SHP77 treated with DMSO at 0.1 percent for 48 hours (cell line): ENCODE data around the gene MVB12B.

Source experiments
- DNase-seq: peaks from one replicate; lab custom pipeline; 2025; lab: John Stamatoyannopoulos, UW

The MVB12B gene

DNA sequence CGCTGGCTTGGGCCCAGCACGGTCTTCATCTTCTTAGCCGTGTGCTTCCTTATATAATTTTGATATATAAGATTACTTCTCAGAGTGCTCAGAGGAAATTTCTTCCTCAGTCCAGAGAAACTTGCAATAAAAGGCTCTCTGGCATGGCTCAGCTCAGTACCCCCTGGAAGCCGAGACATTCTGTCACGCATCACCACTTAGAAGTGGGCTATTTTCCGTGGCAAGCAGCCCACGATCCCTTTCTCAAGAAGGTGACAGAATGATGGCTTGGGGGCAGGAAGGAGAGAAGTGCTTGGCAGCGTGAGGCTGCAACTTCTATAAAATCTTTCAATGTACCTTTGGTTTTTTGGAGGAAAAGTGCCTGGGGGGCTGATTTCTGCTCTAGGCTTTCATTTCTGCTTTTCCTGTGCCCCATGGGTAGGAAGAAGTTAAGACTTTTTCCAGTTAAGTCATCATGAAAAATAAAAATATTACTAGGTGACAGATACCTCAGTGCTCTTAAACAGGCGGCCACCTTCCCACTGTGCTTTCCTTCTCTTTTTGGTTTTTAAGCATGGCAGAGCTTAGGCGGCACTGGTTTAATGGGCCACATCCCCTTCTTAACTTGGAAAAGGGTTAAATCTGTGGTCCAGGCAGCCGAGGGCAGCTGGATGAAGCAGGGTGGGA, 104.6 kb downstream of the MVB12B start:
- no peak for DNase-seq

DNA sequence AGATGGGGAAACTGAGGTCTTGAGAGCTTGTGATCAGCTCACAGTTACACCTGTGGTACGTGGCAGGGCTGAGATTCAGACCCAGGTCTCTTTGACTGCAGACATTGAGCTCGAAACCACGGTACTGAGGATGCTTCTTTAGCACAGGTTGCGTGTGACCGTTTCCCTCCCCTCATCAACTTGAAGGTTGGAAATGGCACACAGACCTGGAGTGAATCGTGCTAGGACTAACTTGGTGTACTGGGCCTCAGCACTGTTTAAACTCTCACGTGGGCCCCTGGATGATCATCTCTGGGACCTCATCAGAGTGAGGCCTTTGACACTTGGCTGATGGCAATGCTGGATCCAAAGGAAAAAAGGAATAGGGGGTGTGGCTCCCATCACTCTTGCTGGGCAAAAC, 106.0 kb downstream of the MVB12B start:
- no peak for DNase-seq

DNA sequence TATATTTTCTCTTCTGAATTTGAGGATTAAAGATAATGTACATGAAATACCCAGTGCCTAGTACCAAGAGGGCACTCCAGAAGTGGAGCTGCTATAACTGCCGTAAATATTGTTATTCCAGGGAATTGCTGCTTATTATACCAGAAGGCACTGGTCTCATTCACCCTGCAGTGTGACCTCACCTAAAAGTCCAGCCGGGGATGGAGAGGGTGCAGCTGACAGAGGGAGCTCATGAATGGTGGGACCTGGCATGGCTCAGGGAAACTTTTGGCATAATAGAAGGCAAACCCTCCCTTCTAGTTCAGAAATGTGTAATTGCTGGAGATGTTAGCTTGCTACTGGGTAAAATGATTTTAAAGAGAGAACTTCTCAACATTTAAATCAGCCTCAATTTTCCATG, 108.5 kb downstream of the MVB12B start:
- no peak for DNase-seq

DNA sequence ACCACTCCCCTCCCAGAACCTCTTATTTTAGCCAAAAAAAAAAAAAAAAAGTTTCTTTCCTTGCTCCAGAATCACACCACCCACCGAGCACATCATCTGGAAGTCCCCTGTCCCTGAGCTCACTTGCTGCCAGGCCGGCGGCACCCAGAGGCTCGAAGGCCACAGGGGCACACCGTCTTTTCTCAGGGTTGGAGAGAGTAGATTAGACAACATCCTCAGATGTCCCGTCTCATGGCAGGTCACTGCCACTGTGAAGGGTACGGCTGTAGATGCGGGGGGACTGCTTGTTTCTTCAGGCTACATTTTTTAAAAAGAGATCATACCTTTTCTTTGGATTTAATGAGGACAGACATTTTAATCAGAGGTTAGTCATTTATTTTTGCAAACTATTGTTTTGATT, 109.0 kb downstream of the MVB12B start:
- no peak for DNase-seq

DNA sequence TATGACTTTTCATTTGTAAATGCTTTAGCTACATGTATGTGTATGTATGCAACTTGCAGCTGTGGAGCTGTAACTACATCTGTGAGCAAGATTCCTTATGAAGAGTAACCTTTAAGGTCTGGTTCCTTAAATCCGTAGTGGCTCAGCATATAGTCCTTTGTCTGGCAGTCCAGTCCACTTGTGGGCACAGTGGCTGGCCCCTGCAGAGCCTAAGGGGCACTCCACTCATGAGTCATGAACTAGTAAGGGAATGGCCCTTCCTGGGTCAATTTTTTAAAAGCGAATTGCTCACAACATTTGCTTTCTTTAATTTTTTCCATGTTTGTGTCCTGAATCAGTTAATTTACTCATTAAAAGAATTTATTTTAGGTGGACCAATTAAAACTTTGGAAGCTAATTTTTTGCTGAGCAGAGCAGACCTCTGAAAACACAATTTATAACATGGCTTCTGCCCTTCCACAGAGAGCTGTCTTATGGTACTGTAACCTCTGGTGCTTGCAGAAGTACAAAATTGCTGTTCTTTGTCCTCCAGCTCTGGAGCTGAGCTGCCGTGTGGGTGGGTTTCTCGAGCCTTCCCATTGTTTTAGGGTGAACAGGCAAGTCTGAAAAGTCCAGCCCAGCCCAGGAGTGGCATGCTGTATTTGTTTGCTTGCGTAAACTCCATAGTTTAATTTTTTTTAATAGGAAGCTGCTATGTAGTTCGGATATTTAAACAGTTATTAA, 110.1 kb downstream of the MVB12B start:
- no peak for DNase-seq

DNA sequence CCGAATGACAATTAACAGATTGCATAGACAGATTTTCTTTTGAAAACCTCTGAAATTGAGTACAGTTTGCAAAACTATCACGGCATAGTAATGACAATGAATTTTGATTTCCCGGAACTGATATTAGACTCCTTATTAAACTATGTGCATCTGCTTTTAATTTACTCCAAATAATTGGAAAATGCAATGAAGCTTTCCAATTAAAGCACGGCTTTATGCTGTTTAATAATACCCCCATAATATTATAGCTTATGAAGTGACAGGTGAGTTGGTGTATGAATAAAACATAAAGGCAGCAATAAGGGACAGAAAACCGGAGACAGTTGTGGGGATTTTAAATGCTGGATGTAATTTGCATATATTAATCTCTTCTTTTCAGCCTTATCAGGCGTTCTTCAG, 110.6 kb downstream of the MVB12B start:
- DNase-seq, result no peak

DNA sequence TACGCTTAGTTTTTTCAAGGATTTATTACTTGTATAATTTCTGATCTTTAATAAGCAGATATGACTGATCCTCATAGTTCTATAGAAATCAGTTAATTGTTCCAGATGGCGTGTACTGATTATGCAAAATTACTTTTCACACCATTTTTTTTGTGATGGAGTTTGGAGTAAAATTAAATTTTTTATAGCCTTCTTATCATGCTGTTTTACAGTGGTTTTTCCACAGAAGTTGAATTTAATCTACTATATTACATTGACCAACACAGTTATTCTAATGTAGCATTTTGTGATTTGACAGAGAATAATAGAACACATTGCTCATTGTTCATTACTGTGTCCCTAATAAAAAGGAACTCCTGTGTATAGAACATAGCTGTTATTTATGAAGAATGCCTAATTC, 111.1 kb downstream of the MVB12B start:
- DNase-seq, result no peak

DNA sequence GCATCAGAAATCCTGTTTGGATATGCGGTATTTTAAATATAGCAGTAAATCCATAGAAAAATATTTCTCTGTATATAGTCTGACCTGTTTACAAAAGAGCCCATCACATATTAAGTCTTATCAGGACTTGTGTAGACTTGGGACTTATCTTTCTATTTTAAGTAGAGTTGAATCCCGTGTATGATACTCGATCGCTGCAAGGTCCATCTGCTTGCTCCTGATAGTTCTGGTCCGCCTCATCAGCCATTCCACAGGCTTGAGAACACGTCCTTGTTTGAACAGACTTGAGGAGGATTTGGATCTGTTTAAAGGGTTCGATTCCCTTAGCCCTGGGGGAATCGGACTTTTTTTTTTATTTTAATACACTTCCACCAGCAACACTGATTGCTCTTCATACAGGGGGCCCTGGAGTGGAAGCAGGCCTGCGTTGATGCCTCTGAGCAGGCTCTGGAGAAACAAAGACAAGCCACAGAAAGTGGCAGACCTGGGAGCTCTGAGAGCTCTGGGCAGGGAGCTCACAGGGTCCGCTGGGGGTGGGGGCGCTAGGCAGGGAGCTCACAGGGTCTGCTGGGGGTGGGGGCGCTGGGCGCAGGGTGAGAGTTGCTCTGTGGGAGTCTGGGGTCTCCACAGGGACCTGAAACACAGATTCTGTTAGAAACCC, 112.2 kb downstream of the MVB12B start:
- no peak for DNase-seq

DNA sequence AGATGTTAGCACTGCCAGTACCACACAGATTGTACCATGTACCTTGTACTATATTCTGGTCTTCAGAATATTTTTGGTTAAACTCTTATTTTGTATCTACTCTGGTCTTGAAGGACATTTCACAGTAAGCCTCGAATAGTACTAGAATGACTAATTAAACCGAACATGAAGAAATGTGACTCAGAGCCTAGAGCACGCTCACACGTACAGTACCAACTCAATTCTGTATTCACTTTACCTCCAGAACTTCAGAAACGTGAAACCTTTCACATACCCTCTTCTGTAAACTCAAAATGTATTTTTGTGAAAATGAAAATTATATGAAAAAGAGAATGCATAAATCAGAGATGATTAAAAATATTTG, 112.8 kb downstream of the MVB12B start:
- no peak for DNase-seq

DNA sequence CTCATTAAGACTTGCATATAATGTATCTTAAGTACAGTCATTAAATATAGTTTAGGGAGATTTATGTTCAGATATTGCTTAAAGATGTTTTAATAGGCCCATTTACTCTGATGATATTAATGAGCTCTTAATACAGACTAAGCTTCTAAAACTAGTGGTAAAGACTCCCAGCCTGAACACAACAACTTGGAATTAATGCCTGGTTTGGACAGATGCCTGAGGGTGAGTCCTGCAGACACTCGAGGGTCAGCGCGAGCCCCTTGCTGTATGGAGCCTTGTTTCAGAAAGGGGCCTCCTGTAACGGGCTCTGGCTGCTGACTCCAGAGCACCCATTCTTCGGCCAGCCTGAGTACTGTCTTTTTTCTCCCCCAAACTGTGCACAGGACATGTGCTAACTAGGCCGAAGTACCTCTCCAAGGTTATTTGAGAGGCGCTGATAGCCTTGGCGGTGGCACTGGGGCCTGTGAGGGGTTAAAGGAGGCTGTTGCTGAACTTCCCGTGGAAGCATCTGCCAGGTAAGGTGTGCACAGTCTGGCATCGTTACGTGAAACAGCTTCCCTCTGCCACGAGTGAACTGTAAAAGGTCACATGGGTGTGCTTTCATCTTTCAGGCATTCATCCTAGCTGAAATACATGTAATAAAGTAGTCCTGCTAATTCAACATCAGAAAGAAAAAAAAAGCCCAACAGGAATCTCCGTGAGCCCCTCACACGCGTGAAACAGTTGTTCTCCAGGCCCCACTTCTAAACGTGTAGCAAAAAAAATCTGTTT, 113.4 kb downstream of the MVB12B start:
- DNase-seq, result no peak

DNA sequence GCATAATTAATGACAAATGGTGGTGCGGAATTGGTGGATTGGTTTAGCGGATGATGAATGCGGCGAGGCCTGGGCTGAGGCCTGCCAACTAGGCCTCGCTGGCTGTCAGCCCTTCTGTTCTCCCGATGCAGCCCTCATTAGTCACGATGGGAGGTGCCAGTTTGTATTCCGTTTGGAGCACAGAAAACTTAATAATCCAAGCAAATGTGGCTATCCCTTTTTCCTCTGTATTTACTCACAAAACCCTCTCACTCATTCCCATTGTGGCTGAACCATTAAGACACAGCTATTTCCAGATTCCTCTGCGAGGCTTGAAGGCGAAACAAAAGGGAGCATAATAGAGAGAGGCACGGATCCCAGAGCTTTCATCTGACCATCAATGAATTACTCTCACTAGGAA, 114.3 kb downstream of the MVB12B start:
- no peak for DNase-seq

DNA sequence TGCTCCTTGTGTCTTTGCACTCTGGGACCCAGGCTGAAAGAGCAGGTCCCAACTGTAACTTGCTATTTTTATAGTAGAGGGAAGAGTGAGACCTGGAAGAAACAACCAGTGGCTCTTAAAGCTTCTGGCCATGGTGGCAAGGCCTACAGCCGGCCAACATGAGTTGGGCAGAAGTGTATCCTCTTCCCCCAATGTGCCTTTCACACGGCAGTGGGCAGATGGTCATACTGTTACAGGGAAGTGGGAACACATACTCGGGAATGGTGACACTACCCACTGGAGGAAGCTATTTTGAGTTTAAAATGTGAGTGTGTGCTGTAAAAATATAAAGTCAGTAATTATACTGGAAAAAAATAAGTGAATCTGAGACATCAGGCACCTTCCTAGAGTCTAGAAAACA, 116.0 kb downstream of the MVB12B start:
- no peak for DNase-seq

DNA sequence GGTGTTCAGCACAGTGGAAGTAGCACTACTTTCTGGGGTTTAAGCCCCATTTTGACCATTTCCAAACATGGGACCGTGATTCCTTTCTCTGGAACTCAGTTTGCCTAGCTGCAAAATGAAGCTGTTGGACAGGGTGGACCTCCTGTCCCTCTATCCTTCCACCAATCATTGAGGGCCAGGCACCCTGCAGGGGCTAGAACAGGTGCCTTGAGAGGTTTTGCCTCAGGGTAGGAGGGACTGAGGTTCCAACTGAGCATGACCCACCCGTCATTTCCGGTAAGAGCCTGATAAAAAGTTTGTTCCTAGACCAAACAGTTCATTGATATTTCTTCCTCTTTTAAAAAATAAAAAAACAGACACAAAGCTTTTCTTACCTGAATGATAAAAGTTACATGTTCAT, 116.5 kb downstream of the MVB12B start:
- no peak for DNase-seq

DNA sequence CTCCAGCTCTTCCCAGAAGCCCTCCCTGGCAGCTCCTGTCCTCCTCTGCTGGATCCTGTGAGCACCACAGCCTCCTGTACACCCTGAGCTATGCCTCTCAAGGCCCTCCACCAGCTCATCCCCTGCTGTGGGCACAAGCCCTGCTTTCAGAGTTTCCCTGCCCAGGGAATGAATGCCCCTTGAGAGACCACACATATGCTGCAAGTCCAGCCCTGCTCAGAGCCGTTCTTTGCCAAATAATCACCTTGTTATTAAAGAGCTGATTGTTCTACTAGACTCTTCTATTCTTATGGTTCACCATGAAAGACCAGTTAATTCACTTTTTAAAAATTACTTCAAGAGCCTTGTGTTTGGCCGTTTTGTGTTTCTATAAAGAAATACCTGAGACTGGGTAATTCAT, 121.5 kb downstream of the MVB12B start:
- DNase-seq, result no peak

DNA sequence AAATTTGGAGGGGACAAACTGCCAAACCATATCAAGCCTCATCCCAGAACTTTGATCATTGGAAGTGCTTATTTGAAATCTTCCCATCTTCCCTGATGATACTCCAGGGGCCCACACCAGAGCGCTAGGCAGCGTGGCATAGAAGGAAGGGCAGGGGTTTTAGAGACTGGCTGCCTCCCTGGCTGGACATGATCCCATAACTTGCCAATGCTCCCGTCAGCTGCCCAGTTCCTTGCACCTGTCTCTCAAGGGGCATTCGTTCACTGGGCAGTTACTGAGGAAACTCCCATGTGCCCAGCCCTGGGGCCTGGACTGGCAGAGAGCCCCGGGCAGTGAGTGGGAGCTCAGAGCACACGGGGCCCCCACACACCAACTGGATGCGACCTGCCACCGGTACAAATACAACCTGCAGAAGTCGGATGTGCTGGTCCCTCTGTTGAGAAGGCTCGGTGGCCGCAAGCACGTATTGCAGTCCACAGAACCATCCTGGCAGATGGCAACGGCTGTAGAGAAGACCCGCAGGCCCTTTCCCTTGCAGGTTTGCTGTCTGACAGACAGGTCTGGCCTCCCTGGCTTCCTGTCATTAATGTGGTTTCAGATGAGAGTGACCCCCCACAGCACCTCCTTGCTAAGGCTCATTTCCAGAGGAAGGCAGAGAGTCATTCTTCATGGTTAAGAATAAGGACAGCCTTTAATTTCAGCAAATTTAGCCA, 122.4 kb downstream of the MVB12B start:
- no peak for DNase-seq

DNA sequence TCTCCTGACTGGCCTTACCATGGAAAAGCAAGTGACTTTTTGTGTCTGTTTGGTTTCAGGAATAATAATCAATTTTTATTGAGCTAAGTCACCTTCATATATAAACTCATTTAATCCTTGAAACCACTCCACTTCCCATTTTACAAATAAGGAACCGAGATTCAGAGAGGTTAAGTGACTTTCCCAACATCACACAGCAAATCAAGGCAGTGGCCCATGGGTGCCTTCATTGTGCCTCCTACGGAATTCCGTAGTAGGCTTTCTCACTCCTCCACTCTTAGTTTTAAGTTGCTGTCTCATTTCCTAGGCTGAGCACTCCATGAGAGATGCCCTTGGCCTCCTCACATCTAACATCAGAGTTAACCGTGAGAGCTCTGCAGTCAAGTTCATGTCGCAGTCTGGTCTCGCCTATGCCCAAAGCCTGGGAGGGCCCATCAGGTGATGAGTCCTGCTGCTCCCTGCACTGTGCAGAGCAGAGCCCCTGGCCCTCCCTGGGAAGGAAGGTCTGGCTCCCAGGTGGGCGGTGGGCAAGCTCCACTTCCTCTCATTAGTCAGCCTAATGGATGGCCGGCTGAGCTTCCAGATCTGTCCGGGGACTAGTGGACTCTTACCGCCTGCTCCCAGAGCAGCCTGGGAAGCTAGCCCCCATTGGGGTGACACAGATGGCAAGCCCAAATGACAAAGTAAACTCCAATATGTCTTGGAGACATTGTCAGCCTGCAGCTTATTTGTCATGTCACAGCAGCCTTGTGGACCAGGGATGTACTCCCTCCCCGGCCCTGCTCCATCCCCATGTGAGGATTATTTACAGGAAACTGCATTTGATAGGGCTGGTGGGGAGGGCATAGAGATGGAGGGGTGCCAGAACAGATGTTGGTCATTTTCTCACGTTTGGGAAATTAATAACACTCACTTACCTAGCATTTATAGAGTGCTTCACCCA, 123.4 kb downstream of the MVB12B start:
- DNase-seq, result no peak

DNA sequence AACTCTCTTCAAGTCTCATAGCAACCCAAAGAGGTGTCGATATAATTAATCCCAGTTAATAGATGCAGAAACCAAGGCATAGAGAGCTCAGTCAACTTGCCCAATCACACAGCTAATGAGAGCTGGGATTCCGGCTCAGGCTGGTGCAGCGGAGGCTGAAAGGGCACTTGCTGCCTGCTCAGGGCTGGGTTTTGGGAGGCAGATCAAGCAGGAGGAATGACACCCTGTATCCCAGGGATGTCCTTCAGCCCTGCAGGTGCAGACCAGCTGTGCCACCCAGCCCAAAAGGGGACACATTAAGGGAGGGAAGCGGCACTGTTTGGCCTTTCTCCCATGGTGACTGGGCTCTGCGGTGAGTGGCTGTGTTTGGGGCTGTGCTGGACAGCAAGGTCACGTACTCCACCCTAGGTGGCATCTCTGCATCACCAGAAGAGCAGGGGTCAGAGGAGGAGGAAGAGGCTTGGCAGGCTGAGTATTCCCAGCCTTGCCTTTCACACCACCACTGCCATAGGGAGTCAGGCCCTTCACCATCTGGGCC, 124.1 kb downstream of the MVB12B start:
- no peak for DNase-seq

DNA sequence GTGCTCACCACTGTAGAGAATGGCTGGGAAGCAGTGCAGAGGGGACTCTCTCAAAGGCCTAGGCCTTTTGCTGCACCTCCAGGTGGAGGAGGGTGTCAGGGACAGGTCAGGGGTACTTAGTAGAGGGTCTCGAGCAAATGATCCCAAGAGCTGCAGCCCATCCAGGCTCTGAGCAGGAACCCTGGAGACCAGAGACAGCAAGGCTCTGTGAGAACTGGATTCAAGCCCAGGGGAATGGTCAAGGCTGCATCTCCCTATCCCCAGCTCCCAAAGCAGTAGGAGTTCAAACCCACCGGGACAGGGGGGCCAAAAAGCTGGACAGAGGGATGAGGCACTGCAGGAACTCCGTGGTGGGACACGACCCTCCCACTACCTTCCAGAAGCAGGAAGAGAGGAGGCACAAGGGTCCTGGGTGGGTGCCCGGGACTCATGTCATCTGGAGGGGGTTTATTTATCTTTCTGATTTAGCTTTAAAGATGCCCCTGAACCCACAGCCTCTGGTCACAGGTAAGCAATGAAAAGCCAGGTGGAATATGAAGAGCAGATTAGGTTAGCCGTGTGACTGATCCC, 124.8 kb downstream of the MVB12B start:
- DNase-seq, result no peak

DNA sequence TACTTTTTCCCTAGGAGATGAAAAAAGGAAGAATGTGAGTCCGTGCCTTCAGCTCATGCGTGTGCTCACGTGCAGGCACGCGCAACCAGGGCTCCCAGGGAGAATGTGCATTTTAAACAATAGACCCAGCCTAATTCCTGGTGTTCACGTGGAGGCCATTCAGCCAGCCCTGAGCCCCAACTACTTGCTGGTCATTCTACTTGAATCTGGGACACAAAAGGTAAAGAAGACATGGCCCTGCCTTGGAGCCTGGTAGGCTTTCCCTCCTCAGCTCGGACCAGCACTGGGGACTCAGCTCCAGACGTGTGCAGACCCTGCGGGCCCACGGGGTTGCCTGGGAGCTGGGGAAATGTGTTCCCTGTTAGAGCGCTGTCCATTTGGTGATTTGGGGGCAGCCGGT, 125.5 kb downstream of the MVB12B start:
- no peak for DNase-seq
